GM19468 (cell line): ENCODE results near the gene CA5A.
A peak's percentile ranks its signal among the peaks of the same experiment; 100 is the strongest.

Experiments used
- ATAC-seq: cut with Tn5 transposase; IDR thresholded peaks from one replicate; pipeline ENCODE4 v1.9.1; 2021; ENCODE audit warnings: mild to moderate bottlenecking, moderate library complexity, moderate number of reproducible peaks; ENCODE audit not compliant: unreplicated experiment; ENCODE audit errors: extremely low read depth

The CA5A gene

GRCh38 chr16:87964049-87964659 is 27.8 kb upstream of the CA5A start:
- ATAC-seq = no peak

- no peak for ATAC-seq
Measured at GRCh38 chr16:87963400-87963799, 27.1 kb upstream of the CA5A start.

- ATAC-seq = no peak
Measured at GRCh38 chr16:87961623-87962022, 25.3 kb upstream of the CA5A start.

- ATAC-seq = no peak
Measured at GRCh38 chr16:87960852-87961251, 24.5 kb upstream of the CA5A start.

GRCh38 chr16:87960296-87960695 is 24.0 kb upstream of the CA5A start:
- no peak for ATAC-seq

- no peak for ATAC-seq
Measured at GRCh38 chr16:87959391-87959990, 23.2 kb upstream of the CA5A start.

- ATAC-seq = no peak
Measured at GRCh38 chr16:87958632-87959031, 22.3 kb upstream of the CA5A start.

- ATAC-seq = no peak
Measured at GRCh38 chr16:87957296-87958094, 21.2 kb upstream of the CA5A start.

- ATAC-seq = no peak
Measured at GRCh38 chr16:87956365-87957231, 20.3 kb upstream of the CA5A start.

- no peak for ATAC-seq
Measured at GRCh38 chr16:87956098-87956364, 19.7 kb upstream of the CA5A start.

- ATAC-seq = no peak
Measured at GRCh38 chr16:87955302-87956097, 19.2 kb upstream of the CA5A start.

GRCh38 chr16:87954826-87955225 is 18.5 kb upstream of the CA5A start:
- ATAC-seq = no peak

- ATAC-seq = no peak
Measured at GRCh38 chr16:87954361-87954760, 18.0 kb upstream of the CA5A start.

GRCh38 chr16:87953308-87954215 is 17.2 kb upstream of the CA5A start:
- no peak for ATAC-seq

- ATAC-seq = no peak
Measured at GRCh38 chr16:87952751-87953150, 16.4 kb upstream of the CA5A start.

GRCh38 chr16:87951552-87952538 is 15.5 kb upstream of the CA5A start:
- no peak for ATAC-seq

GRCh38 chr16:87950765-87951551 is 14.6 kb upstream of the CA5A start, which contains the start of gene BANP:
BANP (plus strand) TSS chr16:87951434; CDS start chr16:87975116, 23,682 bp downstream.
- ATAC-seq = peak; percentile 81
